Stomach (tissue), 9 donors: Measurements from ENCODE around the gene ANAPC4. TPM values are rescaled to one million over a fixed set of nuclear protein-coding genes. Genes with fewer than 3 reads are reported as not detected.

ENCODE experiments used
- DNase-seq, 2 donors: peaks; one replicate each; pipeline versions ENCODE4 v3.0.0 to v3.0.0-alpha.2; 2013 to 2019
- H3K27ac ChIP-seq, 5 donors: fragments of 200-600 bp in 4 of 5; sonication (generic) in 4 of 5; one replicate each; pipeline ENCODE4 v1.5.1; 2013 to 2019; ENCODE audit warnings: mild to moderate bottlenecking in 1 of 5, moderate library complexity in 1 of 5
- H3K27me3 ChIP-seq, 3 donors: fragments of 200-600 bp; sonication (generic); one replicate each; pipeline ENCODE4 v1.5.1; 2017 to 2019; ENCODE audit warnings: mixed run types in 1 of 3
- H3K36me3 ChIP-seq, 4 donors: fragments of 200-600 bp; sonication (generic); 1 replicate in 3 of 4; 2 replicates in 1 of 4; pipeline ENCODE4 v1.5.1; 2016 to 2019
- H3K4me1 ChIP-seq, 4 donors: fragments of 200-600 bp; sonication (generic); one replicate each; pipeline ENCODE4 v1.5.1; 2016 to 2019
- H3K4me3 ChIP-seq, 4 donors: fragments of 200-600 bp; sonication (generic) in 3 of 4; one replicate each; pipeline ENCODE4 v1.5.1; 2016 to 2019; ENCODE audit warnings: mild to moderate bottlenecking in 1 of 4
- H3K9me3 ChIP-seq, 4 donors: fragments of 200-600 bp; sonication (generic); one replicate each; pipeline ENCODE4 v1.5.1; 2016 to 2019
- CTCF ChIP-seq, 7 experiments: fragments of 450-650 bp in 4 of 7; fragments of 200-600 bp in 3 of 7; sonication (generic) in 3 of 7; IDR thresholded peaks; one replicate each; pipeline ENCODE4 v1.5.1; 2016 to 2019; ENCODE audit warnings: antibody characterized with exemption in 7 of 7, control low read depth in 2 of 7, mild to moderate bottlenecking in 1 of 7
- EP300 ChIP-seq: sonication (generic); formaldehyde crosslinking; IDR thresholded peaks from one replicate; pipeline ENCODE4 v1.6.1; 2017; ENCODE audit warnings: antibody characterized with exemption
- POLR2A ChIP-seq, 4 donors: fragments of 450-650 bp; IDR thresholded peaks; one replicate each; pipeline ENCODE4 v1.6.1; 2016; ENCODE audit warnings: antibody characterized with exemption in 4 of 4, control low read depth in 2 of 4, mild to moderate bottlenecking in 1 of 4, moderate library complexity in 1 of 4
- POLR2AphosphoS5 ChIP-seq, 3 donors: sonication (generic); formaldehyde crosslinking; IDR thresholded peaks; one replicate each; pipeline ENCODE4 v1.6.1; 2016; ENCODE audit warnings: antibody characterized with exemption in 3 of 3
- WGBS, 5 donors: extraction: QIAGEN DNeasy Blood & Tissue Kit in 3 of 5; methylation state at CpG; one replicate each; pipeline versions ENCODE4 v1.1.5 to v1.1.7; 2013 to 2018; 5-methylcytosine and 5-hydroxymethylcytosine counted together
- intact Hi-C: fragments of 100-400 bp; cut with DNase I; formaldehyde crosslinking; loops from one replicate; pipeline ENCODE4 v1.15.1; 2023; ENCODE audit warnings: low total_unique reads
- polyA plus RNA-seq, 3 donors: library from polyadenylated mRNA; stranded (reverse); fragments of 200-250 nt; gene quantifications; one replicate each; pipeline ENCODE4 v1.2.3, GENCODE V29; 2013
- total RNA-seq, 5 donors: library from RNA; depleted of rRNA; stranded (reverse); fragments of >200 nt; gene quantifications; one replicate each; pipeline versions ENCODE4 v1.1.0 to v1.2.3, GENCODE V29; 2014 to 2016
- donor health status: healthy with polysubstance abuse.
- donor health status: Bipolar disorder and iron deficiency.
- donor health status: healthy.

The ANAPC4 gene
- total and polyA plus RNA-seq, 8 donors, result 9.0 to 72.8 (median 27.0) TPM

- Histone ChIP-seq H3K4me1 (no peaks in the 10 kb centered on the region), H3K27me3 (no peaks in the 10 kb centered on the region), H3K27ac (no peak overlapping the region), H3K9me3 (peaks cover 0 to 8% (median 2%) of the 10 kb centered on the region in 4 donors), H3K4me3 (no peak overlapping the region), H3K36me3 (peaks cover 23 to 99% (median 98%) of the 10 kb centered on the region in 4 donors)
- intact Hi-C loops, result no loop called here
- 60 to 82% (median 68%) methylated on average over 3 of the region's 3 CpGs for WGBS, 5 donors
- no peak for TF ChIP-seq POLR2AphosphoS5 (IDR thresholded peaks at IDR 0.05)
- no peak for TF ChIP-seq EP300
- TF ChIP-seq POLR2A (IDR thresholded peaks at IDR 0.05), result no peak
- no peak for TF ChIP-seq CTCF (IDR thresholded peaks at IDR 0.05)
- no peak for DNase-seq
These were observed 24.0 kb downstream of the ANAPC4 start for GRCh38 chr4:25401066-25401465.

GRCh38 chr4:25402521-25402920 is 25.5 kb downstream of the ANAPC4 start:
- H3K9me3 ChIP-seq, result peaks cover 0 to under 1% (median 0%) of the 10 kb centered on the region in 4 donors
- intact Hi-C loops, result no loop called here
- H3K4me1 ChIP-seq, result no peaks in the 10 kb centered on the region
- no peak overlapping the region for H3K4me3 ChIP-seq
- DNase-seq, result no peak
- H3K36me3 ChIP-seq, result peaks cover 14 to 99% (median 98%) of the 10 kb centered on the region in 4 donors
- TF ChIP-seq POLR2AphosphoS5 (IDR thresholded peaks at IDR 0.05) (no peak), CTCF (IDR thresholded peaks at IDR 0.05) (no peak)
- WGBS, 5 donors, result 85 to 95% (median 88%) methylated on average over 1 of the region's 1 CpG
- no peak overlapping the region for H3K27ac ChIP-seq
- H3K27me3 ChIP-seq, result no peaks in the 10 kb centered on the region

GRCh38 chr4:25403699-25404098 is 26.6 kb downstream of the ANAPC4 start:
- TF ChIP-seq EP300 (no peak), POLR2A (IDR thresholded peaks at IDR 0.05) (no peak), CTCF (IDR thresholded peaks at IDR 0.05) (no peak), POLR2AphosphoS5 (IDR thresholded peaks at IDR 0.05) (no peak)
- H3K4me1 ChIP-seq, result no peaks in the 10 kb centered on the region
- no peaks in the 10 kb centered on the region for H3K9me3 ChIP-seq
- H3K4me3 ChIP-seq, result no peak overlapping the region
- H3K36me3 ChIP-seq, result peaks cover 14 to 99% (median 98%) of the 10 kb centered on the region in 4 donors
- intact Hi-C loops, result no loop called here
- H3K27ac ChIP-seq, result no peak overlapping the region
- H3K27me3 ChIP-seq, result no peaks in the 10 kb centered on the region
- DNase-seq, result no peak

GRCh38 chr4:25405453-25405852 is 28.4 kb downstream of the ANAPC4 start:
- Histone ChIP-seq H3K4me1 (no peaks in the 10 kb centered on the region), H3K36me3 (peaks cover 21 to 100% (median 98%) of the 10 kb centered on the region in 4 donors), H3K27ac (no peak overlapping the region), H3K4me3 (no peak overlapping the region), H3K9me3 (no peaks in the 10 kb centered on the region), H3K27me3 (no peaks in the 10 kb centered on the region)
- TF ChIP-seq POLR2AphosphoS5 (IDR thresholded peaks at IDR 0.05), result no peak
- TF ChIP-seq CTCF (IDR thresholded peaks at IDR 0.05), result no peak
- no peak for TF ChIP-seq POLR2A (IDR thresholded peaks at IDR 0.05)
- TF ChIP-seq EP300, result no peak
- intact Hi-C loops, result no loop called here
- 59 to 76% (median 75%) methylated on average over 2 of the region's 2 CpGs for WGBS, 5 donors
- DNase-seq, result no peak
